ENCODE results near the gene EXOC3.
"Not testable (repeated sequence)": the region's sequence is repeated elsewhere in the genome, so short reads cannot be mapped to it uniquely, and the experiment has no call there.

The EXOC3 gene

DNA sequence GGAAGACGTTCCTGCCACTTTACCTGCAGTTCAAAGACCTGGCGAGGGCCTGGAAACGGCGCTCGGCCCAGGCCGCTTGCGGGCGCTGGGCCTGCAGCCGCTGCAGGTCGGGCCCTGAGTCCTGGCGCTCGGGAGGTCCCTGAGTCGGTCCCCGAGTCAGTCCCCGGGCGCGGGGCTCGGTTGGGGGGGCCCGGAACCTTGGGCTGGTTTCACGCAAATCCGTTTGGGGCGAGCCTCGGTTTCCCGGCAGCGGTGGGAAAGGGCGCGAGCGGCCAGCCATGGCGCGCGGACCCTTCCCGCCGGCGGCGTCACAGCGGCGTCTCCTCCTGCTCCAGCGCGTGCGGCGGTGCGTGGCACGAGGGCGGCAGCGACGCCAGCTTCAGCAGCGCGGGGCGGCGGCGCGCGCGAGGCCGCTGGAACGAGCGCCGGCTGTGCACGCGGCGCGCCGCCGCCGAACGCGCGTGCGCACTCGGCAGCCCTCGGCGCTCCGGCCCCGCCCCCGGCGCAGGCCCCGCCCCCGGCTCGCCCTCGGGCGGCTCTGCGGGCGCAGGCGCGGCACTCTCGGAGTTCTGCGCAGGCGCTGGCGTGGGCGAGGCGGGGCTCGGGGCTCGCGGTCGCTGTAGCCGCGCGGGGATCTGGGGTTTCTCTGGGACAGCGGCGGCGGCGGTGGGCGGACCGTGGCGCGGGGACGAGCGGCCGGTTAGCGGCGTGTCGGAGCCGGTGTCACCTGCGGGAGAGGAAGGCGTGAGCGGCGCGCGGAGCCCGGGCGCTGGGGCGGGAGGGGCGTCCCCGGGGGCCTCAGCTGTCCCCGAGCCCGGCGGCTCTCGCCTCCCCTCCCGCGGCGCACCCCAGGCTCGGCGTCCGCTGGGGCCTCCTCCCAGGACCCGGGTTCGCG lies 29.9 kb downstream of the EXOC3 start:
- DNase-seq (ENCODE audit: low read depth in 2 of 2) = peak; percentile 71 to 83

DNA sequence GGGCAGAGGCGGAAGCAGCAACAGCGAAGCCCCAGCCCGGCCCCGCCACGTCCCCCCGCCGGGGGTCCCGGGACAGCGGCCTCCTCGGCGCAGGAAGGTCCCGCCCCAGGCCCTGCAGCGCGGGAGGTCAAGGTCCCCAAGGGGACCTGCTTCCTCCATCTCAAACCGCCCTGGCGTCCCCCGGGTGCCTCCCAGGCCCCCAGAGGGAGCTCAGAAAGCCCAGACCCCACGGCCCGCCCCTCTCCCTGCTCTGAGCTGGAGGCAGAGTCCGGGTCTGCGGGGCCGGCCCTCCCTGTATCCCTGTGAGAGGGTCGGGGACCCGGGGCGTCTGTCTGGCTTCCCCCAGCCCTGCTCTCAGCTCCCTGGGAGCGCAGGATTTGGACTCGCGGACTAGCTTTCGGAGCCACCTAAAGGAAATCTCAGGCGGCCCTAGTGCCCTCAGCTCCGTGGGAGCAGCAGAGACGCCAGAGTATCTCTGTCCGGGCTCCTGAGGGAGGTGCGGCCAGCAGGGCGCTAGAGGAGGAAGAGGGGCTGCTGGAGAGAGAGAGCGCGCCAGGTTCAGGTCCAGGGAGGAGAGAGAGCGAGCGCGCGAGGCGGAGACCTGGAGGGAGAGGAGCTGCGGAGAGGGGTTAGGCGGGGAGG lies 30.7 kb downstream of the EXOC3 start:
- no peak for DNase-seq (ENCODE audit: low read depth in 2 of 2)

DNA sequence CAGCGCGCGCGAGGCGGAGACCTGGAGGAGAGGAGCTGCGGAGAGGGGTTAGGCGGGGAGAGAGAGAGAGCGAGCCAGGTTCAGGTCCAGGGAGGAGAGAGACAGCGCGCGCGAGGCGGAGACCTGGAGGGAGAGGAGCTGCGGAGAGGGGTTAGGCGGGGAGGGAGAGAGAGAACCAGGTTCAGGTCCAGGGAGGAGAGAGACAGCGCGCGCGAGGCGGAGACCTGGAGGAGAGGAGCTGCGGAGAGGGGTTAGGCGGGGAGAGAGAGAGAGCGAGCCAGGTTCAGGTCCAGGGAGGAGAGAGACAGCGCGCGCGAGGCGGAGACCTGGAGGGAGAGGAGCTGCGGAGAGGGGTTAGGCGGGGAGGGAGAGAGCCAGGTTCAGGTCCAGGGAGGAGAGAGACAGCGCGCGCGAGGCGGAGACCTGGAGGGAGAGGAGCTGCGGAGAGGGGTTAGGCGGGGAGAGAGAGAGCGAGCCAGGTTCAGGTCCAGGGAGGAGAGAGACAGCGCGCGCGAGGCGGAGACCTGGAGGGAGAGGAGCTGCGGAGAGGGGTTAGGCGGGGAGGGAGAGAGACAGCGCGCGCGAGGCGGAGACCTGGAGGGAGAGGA lies 31.4 kb downstream of the EXOC3 start:
- not testable (repeated sequence) for DNase-seq (ENCODE audit: low read depth in 2 of 2)

DNA sequence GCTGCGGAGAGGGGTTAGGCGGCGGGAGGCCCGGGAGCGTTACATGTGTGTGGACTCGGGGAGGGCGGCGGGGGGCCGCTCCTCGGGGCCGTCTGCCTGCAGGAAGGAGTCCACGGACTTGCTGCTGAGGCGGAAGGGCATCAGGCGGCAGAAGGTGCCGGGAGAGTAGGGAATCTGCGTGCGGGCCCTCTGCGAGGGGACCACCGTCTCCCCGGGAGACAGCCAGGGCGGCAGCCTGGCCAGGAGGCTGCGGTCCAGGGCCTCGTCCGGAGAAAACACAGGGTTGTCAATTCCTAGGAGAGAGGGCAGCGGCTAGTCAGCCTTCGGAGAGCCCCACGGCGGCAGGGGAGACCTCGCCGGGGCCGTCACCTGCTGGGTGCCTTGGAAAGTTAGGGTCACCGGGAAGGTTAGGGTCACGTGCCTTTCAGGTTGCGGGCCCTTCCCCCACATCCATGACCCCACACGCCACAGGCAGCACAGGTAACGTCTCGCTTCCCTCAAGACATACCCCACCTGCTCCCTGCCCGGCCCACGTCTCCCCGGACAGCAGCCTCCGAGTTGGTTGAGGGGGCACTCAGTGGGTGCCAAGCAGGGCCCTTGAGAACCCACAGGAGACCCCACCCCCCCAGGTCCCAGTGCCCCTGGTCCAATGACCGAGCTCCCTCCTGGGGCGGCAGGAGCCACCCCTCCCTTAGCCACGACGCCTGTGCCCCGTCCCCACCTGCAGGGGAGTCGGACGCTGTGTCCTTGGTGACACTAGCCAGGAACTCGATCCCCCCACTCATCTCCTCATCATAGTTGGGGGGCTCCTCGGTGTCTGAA lies 32.1 kb downstream of the EXOC3 start:
- no peak for DNase-seq (ENCODE audit: low read depth in 2 of 2)

DNA sequence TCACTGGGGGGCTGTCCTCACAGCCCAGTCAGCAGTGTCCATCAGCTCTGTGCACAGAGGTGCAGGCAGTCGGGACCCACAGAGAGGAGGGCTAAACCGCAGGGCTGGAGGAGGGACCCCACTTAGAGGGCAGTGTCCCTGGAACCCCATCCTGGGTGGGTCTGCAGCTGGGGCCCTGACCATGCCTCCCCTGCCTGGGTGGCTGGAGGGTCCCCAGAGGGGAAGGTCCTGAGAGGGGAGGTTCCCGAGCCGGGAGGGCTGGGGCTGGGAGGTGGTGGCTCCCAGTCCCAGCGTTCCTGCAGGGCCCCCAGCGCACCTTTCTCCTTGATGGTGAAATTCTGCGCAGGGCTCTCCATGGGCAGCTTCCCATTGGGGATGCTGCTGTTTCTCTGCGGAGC lies 32.7 kb downstream of the EXOC3 start:
- DNase-seq (ENCODE audit: low read depth in 2 of 2) = no peak

DNA sequence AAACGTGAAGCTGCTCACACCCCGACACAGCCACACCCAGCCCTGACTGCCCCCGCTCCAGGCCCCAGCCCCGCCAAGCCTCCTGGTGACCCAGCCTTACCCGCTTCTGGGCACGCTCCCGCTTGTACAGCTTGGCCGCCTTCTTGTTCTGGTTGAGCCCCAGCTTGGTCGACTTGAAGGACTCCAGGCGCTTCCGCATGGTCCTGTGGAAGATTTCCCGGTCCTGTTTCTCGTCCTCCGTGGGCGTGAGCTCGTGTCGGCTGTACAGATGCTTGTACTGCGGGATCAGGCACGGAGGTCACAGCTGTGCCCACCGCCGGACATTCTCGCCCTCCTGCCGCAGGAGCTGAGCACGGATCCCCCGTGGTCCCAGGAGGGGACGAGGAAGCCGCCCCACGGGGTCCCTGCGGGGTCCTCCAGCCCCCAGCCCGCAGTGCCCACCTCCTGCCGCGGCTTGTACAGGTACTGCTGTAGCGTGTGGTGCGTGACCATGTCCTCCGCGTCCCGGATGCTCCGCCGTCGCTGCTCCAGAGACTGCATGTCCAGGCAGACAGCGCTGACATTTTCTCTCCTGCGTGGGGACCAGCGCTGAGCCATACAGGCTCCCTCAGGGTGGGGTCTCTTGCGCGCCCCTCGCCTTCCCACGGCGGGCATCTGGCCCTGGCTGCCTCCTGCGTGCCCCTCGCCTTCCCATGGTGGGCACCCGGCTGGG lies 33.3 kb downstream of the EXOC3 start:
- no peak for DNase-seq (ENCODE audit: low read depth in 2 of 2)

DNA sequence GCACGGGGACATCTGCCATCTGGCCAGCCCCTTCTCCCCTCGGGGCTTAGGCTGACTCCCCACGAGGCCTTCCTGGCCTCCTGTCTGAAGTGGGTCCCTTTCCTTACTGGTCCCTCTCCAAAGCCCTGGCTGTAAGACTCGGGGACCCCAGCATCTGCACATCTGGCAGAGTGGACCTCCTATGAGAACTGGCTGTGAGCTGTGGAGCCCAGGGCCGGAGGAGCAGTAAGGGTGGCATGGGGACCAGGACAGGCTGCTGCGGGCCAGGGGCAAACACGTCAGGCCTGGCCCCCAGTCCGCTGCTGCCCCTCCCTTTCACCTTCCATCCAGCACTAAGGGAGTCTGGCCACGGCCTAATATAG lies 33.8 kb downstream of the EXOC3 start:
- no peak for DNase-seq (ENCODE audit: low read depth in 2 of 2)

DNA sequence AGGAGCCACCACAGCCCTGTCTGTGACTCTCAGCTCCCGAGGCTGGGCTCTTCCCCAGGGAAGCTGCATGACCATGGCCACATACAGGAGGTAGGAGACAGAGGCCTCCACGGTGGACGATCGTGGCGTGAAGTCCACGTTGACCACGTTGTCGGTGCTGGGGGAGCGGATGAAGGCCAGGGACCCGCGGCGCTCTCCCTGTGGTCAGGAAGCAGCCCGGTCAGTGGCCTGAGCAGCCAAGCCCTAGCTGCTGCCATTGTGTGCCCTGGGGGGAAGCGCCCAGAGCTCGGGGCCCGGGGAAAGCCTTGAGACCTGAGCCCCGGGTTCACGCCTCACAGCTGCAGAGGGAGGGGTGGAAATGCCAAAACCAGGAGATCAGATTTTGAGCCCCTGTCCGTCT lies 34.3 kb downstream of the EXOC3 start:
- DNase-seq (ENCODE audit: low read depth in 2 of 2) = no peak

DNA sequence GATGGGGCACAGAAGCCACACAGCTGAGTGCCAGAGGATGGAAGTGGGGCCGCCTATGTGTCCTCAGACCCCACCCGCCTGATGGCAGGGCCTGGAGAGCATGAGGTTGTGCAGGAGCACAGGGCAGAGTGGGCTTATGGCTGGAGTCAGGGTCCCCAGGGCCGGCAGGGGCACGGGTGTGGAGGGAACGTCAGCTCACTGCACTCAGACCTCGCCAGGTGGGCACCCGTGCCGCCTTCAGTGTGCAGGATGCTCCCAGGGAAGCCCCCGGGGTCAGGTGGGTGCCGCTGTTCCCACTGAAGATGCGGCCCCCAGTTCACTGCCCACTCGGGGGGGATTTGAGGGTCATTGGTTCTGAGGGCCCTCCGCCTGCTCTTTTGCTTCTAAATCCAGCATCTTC lies 34.9 kb downstream of the EXOC3 start:
- DNase-seq (ENCODE audit: low read depth in 2 of 2) = no peak

DNA sequence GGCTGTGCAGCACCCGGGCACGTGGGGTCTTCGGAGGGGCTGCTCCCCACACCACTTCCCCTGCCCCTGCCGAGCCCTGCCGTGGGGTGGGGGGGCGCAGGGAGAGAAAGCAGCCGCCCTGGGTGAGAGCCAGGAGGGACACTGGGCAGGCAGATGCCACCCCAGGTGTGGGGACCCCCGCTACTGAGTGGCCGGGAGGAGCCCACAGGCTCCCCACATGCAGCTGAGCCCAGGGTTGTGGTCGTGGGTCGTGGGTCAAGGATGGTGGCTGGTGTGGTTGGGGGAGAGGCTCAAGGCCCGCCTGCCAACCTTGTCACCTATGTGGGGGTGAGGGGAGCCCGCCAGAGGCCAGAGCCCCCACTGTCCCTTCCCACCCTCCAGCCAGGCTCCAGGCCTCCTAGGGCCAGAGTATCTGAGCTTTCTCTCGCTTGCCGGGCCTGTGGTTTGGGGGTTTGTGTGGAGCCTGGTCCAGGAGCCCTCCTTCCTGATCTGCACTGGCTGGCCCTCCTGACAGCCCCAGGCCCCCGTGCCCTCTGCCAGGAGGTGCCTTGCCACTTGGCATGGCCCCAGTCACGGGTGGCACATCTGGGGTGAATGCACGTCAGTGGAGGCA lies 35.5 kb downstream of the EXOC3 start:
- DNase-seq (ENCODE audit: low read depth in 2 of 2) = no peak

DNA sequence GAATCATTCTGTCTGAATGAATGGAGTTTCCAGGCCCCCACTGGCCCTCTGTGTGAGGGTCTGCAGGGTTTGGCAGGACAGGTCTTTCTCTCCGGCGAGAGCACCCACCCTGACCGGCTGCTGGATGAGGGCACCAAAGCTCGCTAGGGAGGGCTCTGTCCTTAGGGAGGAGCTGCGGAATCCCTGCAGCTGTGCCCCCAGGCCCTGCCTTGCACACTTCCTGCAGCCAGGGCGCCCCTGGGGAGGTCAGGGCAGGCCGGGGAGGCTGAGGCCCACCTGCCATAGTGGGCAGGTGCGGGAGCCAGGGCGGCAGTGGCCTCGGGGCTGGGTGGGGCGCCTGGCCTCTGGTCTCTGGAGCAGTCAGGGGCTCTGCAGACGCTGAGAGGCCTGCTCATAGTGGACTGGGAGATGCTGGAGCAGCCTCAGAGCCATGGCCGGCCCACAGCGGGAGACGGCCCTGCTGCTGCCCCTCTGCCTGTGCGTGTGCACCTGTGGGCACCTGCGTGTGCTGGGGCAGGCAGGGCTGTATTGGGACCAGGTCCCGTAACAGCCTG lies 36.1 kb downstream of the EXOC3 start:
- DNase-seq (ENCODE audit: low read depth in 2 of 2) = no peak

DNA sequence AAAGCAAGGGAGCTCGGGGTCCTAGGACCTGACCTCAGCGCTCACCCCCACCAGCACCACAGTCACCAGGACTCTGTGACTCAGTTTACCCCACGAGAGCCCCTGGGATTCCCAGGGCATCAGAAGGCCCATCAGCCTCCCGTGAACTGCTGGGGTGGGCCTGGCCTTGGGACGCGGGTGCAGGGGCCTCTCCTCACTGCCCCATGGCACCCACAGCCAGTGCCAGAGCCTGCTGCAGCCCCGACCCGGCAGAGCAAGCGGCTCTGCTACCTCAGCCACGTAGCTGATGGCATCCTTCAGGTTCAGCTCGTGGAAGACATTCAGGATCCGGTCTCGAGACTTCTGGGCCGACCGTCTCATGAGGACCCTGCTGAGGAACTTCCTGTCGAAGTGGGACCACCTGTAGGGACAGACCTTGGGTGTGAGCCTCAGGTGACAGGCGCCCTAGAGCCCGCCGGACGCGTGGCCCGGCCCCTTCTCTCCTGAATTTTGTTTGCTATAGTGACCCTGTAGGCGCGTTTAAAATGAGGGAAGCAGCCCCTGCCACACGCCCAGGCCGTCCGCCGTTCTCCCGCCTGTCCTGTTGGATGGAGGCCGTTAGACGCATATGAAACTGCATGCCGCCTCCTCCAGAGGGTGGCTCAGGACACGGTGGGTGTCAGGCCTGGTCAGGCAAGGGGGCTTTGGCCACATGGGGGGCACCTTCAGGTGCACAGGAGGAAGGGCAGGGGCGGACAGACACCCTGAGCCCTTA lies 36.8 kb downstream of the EXOC3 start:
- no peak for DNase-seq (ENCODE audit: low read depth in 2 of 2)

DNA sequence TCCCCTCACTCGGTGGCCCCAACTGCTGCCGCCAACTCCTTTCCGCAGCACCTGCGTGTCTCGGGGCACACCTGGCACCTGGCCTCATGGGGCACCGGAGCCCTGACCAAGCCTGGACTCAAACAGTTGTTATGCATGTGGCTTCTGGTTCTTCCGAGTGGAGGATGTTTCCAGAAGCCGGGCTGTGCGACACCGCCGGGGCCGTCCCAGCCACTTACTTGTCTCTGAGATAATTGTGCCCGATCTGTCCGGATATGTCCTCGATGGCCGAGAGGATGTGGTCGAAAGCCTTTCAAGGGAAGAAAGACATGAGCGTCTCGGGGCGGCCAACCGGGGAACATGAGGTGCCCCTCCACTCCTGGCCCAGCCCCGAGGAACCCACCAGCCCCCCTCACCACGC lies 38.4 kb downstream of the EXOC3 start:
- no peak for DNase-seq (ENCODE audit: low read depth in 2 of 2)

DNA sequence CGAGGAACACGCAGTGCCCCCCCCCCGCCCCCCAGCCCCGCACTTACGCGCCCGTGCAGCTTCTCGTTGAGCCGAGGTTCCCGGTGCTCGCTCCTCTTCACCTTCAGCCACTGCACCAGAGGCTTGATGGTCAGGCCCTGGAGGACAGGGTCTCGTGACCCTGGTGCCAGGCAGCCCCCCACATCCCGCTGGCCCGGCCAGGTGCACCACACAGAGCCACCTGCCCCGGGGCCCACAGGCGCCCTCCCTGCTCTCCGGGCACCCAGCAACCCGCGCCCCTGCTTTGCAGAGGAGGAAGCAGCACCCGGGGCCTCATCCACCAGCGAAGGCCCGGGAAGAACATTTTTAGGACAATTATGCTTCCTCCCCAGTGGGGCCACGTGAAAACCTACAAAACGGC lies 39.0 kb downstream of the EXOC3 start:
- no peak for DNase-seq (ENCODE audit: low read depth in 2 of 2)

DNA sequence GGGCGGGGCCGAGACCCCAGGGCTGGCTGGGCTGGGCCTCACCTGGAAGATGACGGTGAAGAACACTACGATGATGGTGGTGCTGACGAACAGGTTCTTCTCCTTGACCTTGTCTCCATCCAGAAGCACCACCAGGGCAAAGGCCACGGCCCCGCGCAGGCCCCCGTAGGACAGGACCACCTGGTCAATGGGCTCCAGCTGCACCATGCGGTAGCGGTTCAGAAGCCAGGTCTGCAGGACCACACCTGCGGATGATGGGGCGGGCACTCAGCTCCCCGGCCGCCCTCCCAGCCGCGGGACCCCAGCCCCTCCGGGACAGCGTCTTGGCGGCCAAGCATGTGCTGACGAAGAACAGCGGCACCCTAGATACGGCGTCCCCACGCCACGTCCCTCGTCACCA lies 39.5 kb downstream of the EXOC3 start:
- DNase-seq (ENCODE audit: low read depth in 2 of 2) = no peak

DNA sequence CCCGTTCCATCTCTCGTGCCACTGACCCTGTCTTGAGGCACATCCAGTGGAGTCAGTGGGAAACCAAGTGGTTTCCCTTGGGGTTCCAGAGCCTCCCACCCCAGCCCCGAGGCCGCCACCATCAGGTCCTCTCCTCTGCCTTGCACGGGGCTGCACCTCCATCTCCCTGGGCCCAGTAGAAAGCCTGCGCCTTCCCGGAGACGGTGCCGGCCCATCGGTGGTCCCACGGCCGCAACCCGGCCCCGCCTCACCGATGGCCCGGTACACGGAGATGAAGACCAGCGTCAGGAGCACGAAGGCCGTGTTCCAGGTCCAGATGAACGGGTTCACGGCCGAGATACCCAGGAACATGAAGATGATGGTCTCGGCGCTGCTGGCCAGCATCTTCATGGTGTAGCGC lies 40.0 kb downstream of the EXOC3 start:
- DNase-seq (ENCODE audit: low read depth in 2 of 2) = no peak

DNA sequence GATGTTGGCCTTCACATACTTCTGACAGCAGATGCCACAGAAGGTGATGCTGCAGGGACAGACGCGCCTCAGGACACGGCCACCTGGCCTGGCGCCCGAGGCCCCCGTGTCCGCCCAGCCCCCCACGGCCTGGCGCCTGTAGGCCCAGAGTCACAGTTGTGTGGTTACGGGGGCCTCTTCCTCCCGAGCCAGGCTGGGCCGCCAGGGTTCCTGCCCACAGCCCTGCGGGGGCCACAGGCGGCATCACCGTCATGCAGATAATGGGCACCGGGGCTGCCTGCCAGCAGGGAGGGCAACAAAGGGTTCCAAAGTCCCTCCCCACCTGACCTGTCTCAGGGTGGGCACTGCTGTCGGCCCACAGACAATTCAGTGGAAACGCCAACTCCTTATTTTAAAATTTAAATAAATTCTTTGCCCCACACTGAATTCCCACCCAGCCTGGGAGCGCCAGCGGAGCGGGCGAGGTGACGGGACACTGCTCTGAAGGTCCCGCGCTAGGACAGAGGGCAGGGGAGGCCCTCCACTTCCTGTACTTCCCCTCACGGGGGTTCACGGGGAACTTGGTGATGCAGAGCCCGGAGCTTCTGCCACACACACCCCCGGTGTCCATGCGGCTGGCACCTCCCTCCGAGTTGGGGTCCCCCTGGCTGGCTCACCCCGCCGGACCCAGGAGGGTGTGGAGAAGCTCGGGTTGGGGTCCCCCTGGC lies 40.6 kb downstream of the EXOC3 start:
- no peak for DNase-seq (ENCODE audit: low read depth in 2 of 2)

DNA sequence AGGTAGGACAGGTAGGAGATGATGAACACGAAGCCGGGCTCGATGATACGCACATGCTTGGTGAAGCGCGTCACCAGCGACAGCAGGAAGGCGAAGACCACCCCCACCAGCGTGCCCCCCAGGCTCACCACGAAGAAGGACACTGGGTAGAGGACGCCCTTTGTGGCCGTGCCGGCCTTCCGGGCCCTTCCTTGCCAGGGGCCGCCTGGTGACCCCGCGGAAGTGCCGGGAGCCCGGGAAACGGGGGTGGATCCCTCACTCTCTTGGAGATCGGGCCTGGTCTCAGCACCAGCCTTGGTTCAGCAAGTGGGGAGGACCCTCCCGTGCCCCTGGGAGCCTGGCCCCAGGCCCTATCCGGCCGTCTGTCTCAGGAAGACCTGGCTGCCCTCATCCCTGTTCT lies 41.6 kb downstream of the EXOC3 start:
- no peak for DNase-seq (ENCODE audit: low read depth in 2 of 2)
